HG03103 (cell line): Measurements from ENCODE around the gene AASDHPPT.
"Not testable (repeated sequence)": the region's sequence is repeated elsewhere in the genome, so short reads cannot be mapped to it uniquely, and the experiment has no call there.

Experiments
- ATAC-seq: cut with Tn5 transposase; IDR thresholded peaks from one replicate; pipeline ENCODE4 v1.9.1; 2021; ENCODE audit warnings: low read depth; ENCODE audit not compliant: unreplicated experiment

The AASDHPPT gene

GRCh38 chr11:106077609-106078455 is at the start of gene AASDHPPT:
TSS of gene AASDHPPT (plus strand) at chr11:106077662. CDS start at chr11:106077711, 49 bp downstream.
- ATAC-seq, result peak; percentile 12

GRCh38 chr11:106030609-106031008 is 46.9 kb upstream of the AASDHPPT start:
- ATAC-seq, result no peak

GRCh38 chr11:106031202-106031810 is 46.2 kb upstream of the AASDHPPT start:
- ATAC-seq, result no peak

GRCh38 chr11:106031936-106032335 is 45.5 kb upstream of the AASDHPPT start:
- no peak for ATAC-seq

GRCh38 chr11:106032861-106033260 is 44.6 kb upstream of the AASDHPPT start:
- ATAC-seq, result no peak

GRCh38 chr11:106043540-106043939 is 33.9 kb upstream of the AASDHPPT start:
- no peak for ATAC-seq

GRCh38 chr11:106047631-106048030 is 29.8 kb upstream of the AASDHPPT start:
- no peak for ATAC-seq

- ATAC-seq, result no peak
Observed at GRCh38 chr11:106049727-106050476, 27.6 kb upstream of the AASDHPPT start.

- ATAC-seq, result no peak
Observed at GRCh38 chr11:106051103-106051502, 26.4 kb upstream of the AASDHPPT start.

GRCh38 chr11:106058377-106058776 is 19.1 kb upstream of the AASDHPPT start:
- ATAC-seq, result not testable (repeated sequence)

- no peak for ATAC-seq
Observed at GRCh38 chr11:106059617-106060016, 17.8 kb upstream of the AASDHPPT start.

- no peak for ATAC-seq
Observed at GRCh38 chr11:106061249-106061784, 16.1 kb upstream of the AASDHPPT start.

GRCh38 chr11:106061954-106062949 is 15.2 kb upstream of the AASDHPPT start:
- ATAC-seq, result no peak

- ATAC-seq, result no peak
Observed at GRCh38 chr11:106063009-106063408, 14.5 kb upstream of the AASDHPPT start.

GRCh38 chr11:106070606-106071005 is 6.9 kb upstream of the AASDHPPT start:
- no peak for ATAC-seq

- no peak for ATAC-seq
Observed at GRCh38 chr11:106072804-106073203, 4.7 kb upstream of the AASDHPPT start.

- ATAC-seq, result no peak
Observed at GRCh38 chr11:106076171-106076918, 1.1 kb upstream of the AASDHPPT start.

- peak; percentile 90 for ATAC-seq
Observed at GRCh38 chr11:106076919-106077608, 398 bp upstream of the AASDHPPT start, which contains the start of gene KBTBD3. TSS of gene KBTBD3 (minus strand) at chr11:106077347. CDS start at chr11:106059097, 18,250 bp downstream.
